ENCODE results near the gene MED29. TPM values are rescaled to one million over a fixed set of nuclear protein-coding genes. Genes with fewer than 3 reads are reported as not detected.
A peak's percentile ranks its signal among the peaks of the same experiment; 100 is the strongest.
"Not testable (repeated sequence)": the region's sequence is repeated elsewhere in the genome, so short reads cannot be mapped to it uniquely, and the experiment has no call there.

MED29 gene
- total RNA-seq, 1 experiment from 2014 or later = 35.9 TPM

- no peak for DNase-seq (ENCODE audit: low spot score)
- in situ Hi-C loops (cut with HindIII; ENCODE audit: low sequenced_read_pairs) = no loop called here
Observed at GRCh38 chr19:39365531-39365930, 25.6 kb upstream of the MED29 start.

- in situ Hi-C loops (cut with HindIII; ENCODE audit: low sequenced_read_pairs) = no loop called here
- DNase-seq (ENCODE audit: low spot score) = no peak
Observed at GRCh38 chr19:39369200-39369599, 22.0 kb upstream of the MED29 start.

- in situ Hi-C loops (cut with HindIII; ENCODE audit: low sequenced_read_pairs) = no loop called here
- no peak for DNase-seq (ENCODE audit: low spot score)
Observed at GRCh38 chr19:39370735-39371134, 20.4 kb upstream of the MED29 start.

- DNase-seq (ENCODE audit: low spot score) = peak; percentile 71
- in situ Hi-C loops (cut with HindIII; ENCODE audit: low sequenced_read_pairs) = no loop called here
Observed at GRCh38 chr19:39372047-39372802, 19.0 kb upstream of the MED29 start.

GRCh38 chr19:39372941-39373340 lies 18.2 kb upstream of the MED29 start:
- no peak for DNase-seq (ENCODE audit: low spot score)
- in situ Hi-C loops (cut with HindIII; ENCODE audit: low sequenced_read_pairs) = no loop called here

- in situ Hi-C loops (cut with HindIII; ENCODE audit: low sequenced_read_pairs) = no loop called here
- no peak for DNase-seq (ENCODE audit: low spot score)
Observed at GRCh38 chr19:39375929-39376328, 15.2 kb upstream of the MED29 start.

GRCh38 chr19:39377373-39378362 lies 13.5 kb upstream of the MED29 start:
- no peak for DNase-seq (ENCODE audit: low spot score)

GRCh38 chr19:39379366-39379765 lies 11.8 kb upstream of the MED29 start:
- DNase-seq (ENCODE audit: low spot score); in situ Hi-C loops (cut with HindIII; ENCODE audit: low sequenced_read_pairs): not testable (repeated sequence)

More at GRCh38 chr19:39377373-39378362, 13.5 kb upstream of the MED29 start:
- in situ Hi-C loops (cut with HindIII; ENCODE audit: low sequenced_read_pairs) = no loop called here

- in situ Hi-C loops (cut with HindIII; ENCODE audit: low sequenced_read_pairs) = no loop called here
- no peak for DNase-seq (ENCODE audit: low spot score)
Observed at GRCh38 chr19:39379865-39380396, 11.2 kb upstream of the MED29 start.

- in situ Hi-C loops (cut with HindIII; ENCODE audit: low sequenced_read_pairs) = no loop called here
- DNase-seq (ENCODE audit: low spot score) = no peak
Observed at GRCh38 chr19:39380521-39381502, 10.4 kb upstream of the MED29 start.

GRCh38 chr19:39381910-39382611 lies 9.1 kb upstream of the MED29 start:
- in situ Hi-C loops (cut with HindIII; ENCODE audit: low sequenced_read_pairs) = no loop called here
- DNase-seq (ENCODE audit: low spot score) = no peak

GRCh38 chr19:39382991-39383828 lies 8.0 kb upstream of the MED29 start:
- no peak for DNase-seq (ENCODE audit: low spot score)
- in situ Hi-C loops (cut with HindIII; ENCODE audit: low sequenced_read_pairs) = no loop called here

- in situ Hi-C loops (cut with HindIII; ENCODE audit: low sequenced_read_pairs) = no loop called here
- no peak for DNase-seq (ENCODE audit: low spot score)
Observed at GRCh38 chr19:39384839-39385568, 6.2 kb upstream of the MED29 start.

GRCh38 chr19:39385629-39386411 lies 5.4 kb upstream of the MED29 start:
- in situ Hi-C loops (cut with HindIII; ENCODE audit: low sequenced_read_pairs) = no loop called here
- DNase-seq (ENCODE audit: low spot score) = no peak

- DNase-seq (ENCODE audit: low spot score) = no peak
- in situ Hi-C loops (cut with HindIII; ENCODE audit: low sequenced_read_pairs) = no loop called here
Observed at GRCh38 chr19:39386557-39386956, 4.6 kb upstream of the MED29 start.

- in situ Hi-C loops (cut with HindIII; ENCODE audit: low sequenced_read_pairs) = no loop called here
- no peak for DNase-seq (ENCODE audit: low spot score)
Observed at GRCh38 chr19:39388657-39389056, 2.5 kb upstream of the MED29 start.
